Measurements from ENCODE around the gene GALNT13. TPM values are rescaled to one million over a fixed set of nuclear protein-coding genes. Genes with fewer than 3 reads are reported as not detected.

GALNT13 gene
- total and polyA plus RNA-seq, 2 of the 13 experiments (the other 11 are each of a cell fraction or from before 2014, with no cell fraction given), result 1.3 to 5.0 TPM

- TF ChIP-seq SNAPC4 (CRISPR knock-in tag; IDR thresholded peaks at IDR 0.05), result no peak
- TF ChIP-seq MEIS2 (CRISPR knock-in tag; IDR thresholded peaks at IDR 0.05), result no peak
- TF ChIP-seq ADNP (CRISPR knock-in tag; IDR thresholded peaks at IDR 0.05), result no peak
- TF ChIP-seq ZNF781 (CRISPR knock-in tag; IDR thresholded peaks at IDR 0.05; ENCODE audit: borderline replicate concordance, not compliant biosample characterization), result no peak
- no peak for TF ChIP-seq FOXO1 (CRISPR knock-in tag; IDR thresholded peaks at IDR 0.05)
- no peak for TF ChIP-seq ZNF33B (CRISPR knock-in tag; IDR thresholded peaks at IDR 0.05)
- TF ChIP-seq EEA1 (CRISPR knock-in tag; IDR thresholded peaks at IDR 0.05; ENCODE audit: borderline replicate concordance), result no peak
- TF ChIP-seq ZNF710 (CRISPR knock-in tag; IDR thresholded peaks at IDR 0.05; ENCODE audit: borderline replicate concordance), result no peak
- TF ChIP-seq IRF9 (CRISPR knock-in tag; IDR thresholded peaks at IDR 0.05; ENCODE audit: borderline replicate concordance), result no peak
- TF ChIP-seq KLF9 (CRISPR knock-in tag; IDR thresholded peaks at IDR 0.05; ENCODE audit: low read depth), result no peak
- no peak for TF ChIP-seq KDM5A (IDR thresholded peaks at IDR 0.05; ENCODE audit: borderline replicate concordance, low read length)
These were observed 99.5 kb downstream of the GALNT13 start (continued) for GRCh38 chr2:153971250-153971649.
